GM12878 (cell line): ENCODE results near the gene C6orf62.

ENCODE experiments used
- EP300 ChIP-seq, 2 experiments: fragments of 150-350 bp in 1 of 2; IDR thresholded peaks; 2 replicates each; pipeline ENCODE4 v1.6.1; 2011 to 2012; ENCODE audit warnings: low read depth in 2 of 2, low read length in 2 of 2, borderline replicate concordance in 1 of 2, improper control_type of control experiment in 1 of 2, inconsistent platforms in 1 of 2; ENCODE audit not compliant: control insufficient read depth in 1 of 2
- HDAC6 ChIP-seq: fragments of 200-600 bp; sonication (generic); IDR thresholded peaks from one replicate; pipeline ENCODE4 v1.8.0; 2017; ENCODE audit warnings: antibody characterized with exemption; ENCODE audit not compliant: unreplicated experiment
- LARP7 ChIP-seq: fragments of 450-650 bp; IDR thresholded peaks from 2 replicates; pipeline ENCODE4 v1.6.1; 2017; ENCODE audit warnings: mild to moderate bottlenecking
- NFYB ChIP-seq: IDR thresholded peaks from 2 replicates; pipeline ENCODE4 v1.6.1; 2011; ENCODE audit warnings: low read depth, mild to moderate bottlenecking, low read length, improper control_type of control experiment, moderate library complexity; ENCODE audit not compliant: insufficient read depth
- POLR2A ChIP-seq: IDR thresholded peaks from 2 replicates; pipeline ENCODE4 v1.6.1; 2011; ENCODE audit warnings: low read depth, mild to moderate bottlenecking, low read length
- ZNF274 ChIP-seq: IDR thresholded peaks from one replicate; pipeline ENCODE4 v1.8.0; 2011; ENCODE audit not compliant: insufficient read length, insufficient read depth
- TF ChIP-seq, protein P1 (sequence below), 3 experiments: IDR thresholded peaks in 2 of 3; conservative IDR thresholded peaks in 1 of 3; 2 replicates each; pipeline ENCODE4 v1.5.1; 2011; ENCODE audit warnings: low read depth in 3 of 3, low read length in 3 of 3, mild to moderate bottlenecking in 3 of 3, control low read depth in 2 of 3, moderate library complexity in 2 of 3, inconsistent platforms in 1 of 3, mixed read lengths in 1 of 3; ENCODE audit not compliant: control insufficient read depth in 2 of 3, insufficient read depth in 1 of 3; ENCODE audit errors: extremely low read depth in 1 of 3
- TF ChIP-seq, protein P2 (sequence below): fragments of 450-650 bp; IDR thresholded peaks from 2 replicates; pipeline ENCODE4 v1.6.1; 2016; ENCODE audit warnings: mild to moderate bottlenecking

DNA sequence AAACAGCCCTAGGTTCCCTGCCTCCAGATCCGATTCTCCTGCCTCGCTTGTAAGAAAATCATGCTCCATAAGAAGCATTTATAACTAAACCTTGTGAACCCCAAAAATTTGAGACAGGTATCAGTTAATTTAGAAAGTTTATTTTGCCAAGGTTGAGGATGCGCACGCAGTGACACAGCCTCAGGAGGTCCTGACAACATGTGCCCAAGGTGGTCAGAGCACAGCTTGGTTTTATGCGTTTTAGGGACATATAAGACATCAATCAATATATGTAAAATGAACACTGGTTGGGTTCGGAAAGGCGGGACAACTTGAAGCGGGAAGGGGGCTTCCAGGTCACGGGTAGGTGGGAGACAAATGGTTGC is 50.0 kb downstream of the C6orf62 start:
- no peak for TF ChIP-seq EP300 (IDR thresholded peaks at IDR 0.05; ENCODE audit: borderline replicate concordance in 1 of 2, control insufficient read depth in 1 of 2, low read depth in 2 of 2, low read length in 2 of 2)
- TF ChIP-seq, protein P1, sequence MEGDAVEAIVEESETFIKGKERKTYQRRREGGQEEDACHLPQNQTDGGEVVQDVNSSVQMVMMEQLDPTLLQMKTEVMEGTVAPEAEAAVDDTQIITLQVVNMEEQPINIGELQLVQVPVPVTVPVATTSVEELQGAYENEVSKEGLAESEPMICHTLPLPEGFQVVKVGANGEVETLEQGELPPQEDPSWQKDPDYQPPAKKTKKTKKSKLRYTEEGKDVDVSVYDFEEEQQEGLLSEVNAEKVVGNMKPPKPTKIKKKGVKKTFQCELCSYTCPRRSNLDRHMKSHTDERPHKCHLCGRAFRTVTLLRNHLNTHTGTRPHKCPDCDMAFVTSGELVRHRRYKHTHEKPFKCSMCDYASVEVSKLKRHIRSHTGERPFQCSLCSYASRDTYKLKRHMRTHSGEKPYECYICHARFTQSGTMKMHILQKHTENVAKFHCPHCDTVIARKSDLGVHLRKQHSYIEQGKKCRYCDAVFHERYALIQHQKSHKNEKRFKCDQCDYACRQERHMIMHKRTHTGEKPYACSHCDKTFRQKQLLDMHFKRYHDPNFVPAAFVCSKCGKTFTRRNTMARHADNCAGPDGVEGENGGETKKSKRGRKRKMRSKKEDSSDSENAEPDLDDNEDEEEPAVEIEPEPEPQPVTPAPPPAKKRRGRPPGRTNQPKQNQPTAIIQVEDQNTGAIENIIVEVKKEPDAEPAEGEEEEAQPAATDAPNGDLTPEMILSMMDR (IDR thresholded peaks at IDR 0.05 in 2 of 3, conservative IDR thresholded peaks at IDR 0.05 in 1 of 3; ENCODE audit: control insufficient read depth in 2 of 3, extremely low read depth in 1 of 3, insufficient read depth in 1 of 3, low read depth in 3 of 3, low read length in 3 of 3), result no peak
- TF ChIP-seq, protein P2, sequence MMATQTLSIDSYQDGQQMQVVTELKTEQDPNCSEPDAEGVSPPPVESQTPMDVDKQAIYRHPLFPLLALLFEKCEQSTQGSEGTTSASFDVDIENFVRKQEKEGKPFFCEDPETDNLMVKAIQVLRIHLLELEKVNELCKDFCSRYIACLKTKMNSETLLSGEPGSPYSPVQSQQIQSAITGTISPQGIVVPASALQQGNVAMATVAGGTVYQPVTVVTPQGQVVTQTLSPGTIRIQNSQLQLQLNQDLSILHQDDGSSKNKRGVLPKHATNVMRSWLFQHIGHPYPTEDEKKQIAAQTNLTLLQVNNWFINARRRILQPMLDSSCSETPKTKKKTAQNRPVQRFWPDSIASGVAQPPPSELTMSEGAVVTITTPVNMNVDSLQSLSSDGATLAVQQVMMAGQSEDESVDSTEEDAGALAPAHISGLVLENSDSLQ, result no peak
- no peak for TF ChIP-seq POLR2A
- no peak for TF ChIP-seq ZNF274
- TF ChIP-seq LARP7, result no peak
- no peak for TF ChIP-seq HDAC6
- no peak for TF ChIP-seq NFYB
